Tibial artery (tissue), 4 donors: Measurements from ENCODE around the gene IMMP2L.

Experiments
- DNase-seq, 2 donors: peaks; one replicate each; pipeline ENCODE4 v3.0.0-alpha.2; 2019
- H3K27ac ChIP-seq, 2 donors: fragments of 200-600 bp; sonication (generic) in 1 of 2; 1 replicate in 1 of 2; 2 replicates in 1 of 2; pipeline ENCODE4 v1.5.1; 2018 to 2019; ENCODE audit warnings: mild to moderate bottlenecking in 1 of 2
- H3K27me3 ChIP-seq, 2 donors: fragments of 200-600 bp; sonication (generic) in 1 of 2; one replicate each; pipeline versions ENCODE4 v1.5.1 to v1.6.0; 2016 to 2019
- H3K36me3 ChIP-seq, 3 donors: fragments of 200-600 bp; sonication (generic) in 2 of 3; one replicate each; pipeline ENCODE4 v1.5.1; 2016 to 2019; ENCODE audit warnings: mild to moderate bottlenecking in 2 of 3
- H3K4me1 ChIP-seq, 4 donors: fragments of 200-600 bp; sonication (generic) in 2 of 4; 1 replicate in 3 of 4; 2 replicates in 1 of 4; pipeline ENCODE4 v1.5.1; 2016 to 2019
- H3K4me3 ChIP-seq, 2 donors: fragments of 200-600 bp; sonication (generic) in 1 of 2; 1 replicate in 1 of 2; 2 replicates in 1 of 2; pipeline ENCODE4 v1.5.1; 2018 to 2019; ENCODE audit warnings: mild to moderate bottlenecking in 2 of 2
- H3K9me3 ChIP-seq, 3 donors: fragments of 200-600 bp; sonication (generic) in 1 of 3; one replicate each; pipeline ENCODE4 v1.5.1; 2016 to 2019
- intact Hi-C: fragments of 100-400 bp; cut with DNase I; formaldehyde crosslinking; loops from one replicate; pipeline ENCODE4 v1.15.0; 2023; ENCODE audit warnings: low total_unique reads
- TF ChIP-seq, protein P1 (sequence below), 2 experiments: fragments of 200-600 bp in 1 of 2; fragments of 450-650 bp in 1 of 2; IDR thresholded peaks; one replicate each; pipeline ENCODE4 v1.5.1; 2017 to 2019; ENCODE audit warnings: antibody characterized with exemption in 2 of 2, mild to moderate bottlenecking in 1 of 2, moderate library complexity in 1 of 2

Gene IMMP2L

DNA sequence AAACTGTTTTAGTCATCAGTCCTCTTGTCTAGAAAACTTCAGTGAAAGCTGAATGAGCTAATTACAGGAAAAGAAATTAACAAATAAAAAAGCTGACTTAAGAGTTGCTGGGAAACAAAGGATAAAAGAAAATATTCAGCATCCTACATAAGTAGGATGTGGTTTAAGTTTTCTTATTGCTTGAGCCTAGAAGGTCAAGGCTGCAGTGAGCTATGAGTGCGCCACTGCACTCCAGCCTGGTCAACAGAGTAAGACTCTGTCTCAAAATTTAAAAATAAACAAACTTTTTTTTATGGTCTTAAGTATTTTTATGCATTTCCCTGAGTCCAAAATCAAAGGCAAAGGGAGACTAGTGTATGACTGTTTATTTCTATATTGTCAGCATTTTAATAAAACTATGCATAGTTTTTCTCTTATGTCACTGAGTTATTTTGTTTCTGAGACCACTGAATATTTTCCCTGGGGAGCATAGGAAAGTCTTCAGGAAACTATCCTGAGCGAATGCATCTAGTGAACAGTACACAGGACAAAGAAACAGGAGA lies 511.3 kb downstream of the IMMP2L start:
- Histone ChIP-seq H3K4me1 (no peaks in the 10 kb centered on the region), H3K9me3 (no peaks in the 10 kb centered on the region), H3K27me3 (no peaks in the 10 kb centered on the region), H3K4me3 (no peak overlapping the region), H3K36me3 (no peaks in the 10 kb centered on the region), H3K27ac (no peak overlapping the region)
- no peak for DNase-seq
- TF ChIP-seq, protein P1, sequence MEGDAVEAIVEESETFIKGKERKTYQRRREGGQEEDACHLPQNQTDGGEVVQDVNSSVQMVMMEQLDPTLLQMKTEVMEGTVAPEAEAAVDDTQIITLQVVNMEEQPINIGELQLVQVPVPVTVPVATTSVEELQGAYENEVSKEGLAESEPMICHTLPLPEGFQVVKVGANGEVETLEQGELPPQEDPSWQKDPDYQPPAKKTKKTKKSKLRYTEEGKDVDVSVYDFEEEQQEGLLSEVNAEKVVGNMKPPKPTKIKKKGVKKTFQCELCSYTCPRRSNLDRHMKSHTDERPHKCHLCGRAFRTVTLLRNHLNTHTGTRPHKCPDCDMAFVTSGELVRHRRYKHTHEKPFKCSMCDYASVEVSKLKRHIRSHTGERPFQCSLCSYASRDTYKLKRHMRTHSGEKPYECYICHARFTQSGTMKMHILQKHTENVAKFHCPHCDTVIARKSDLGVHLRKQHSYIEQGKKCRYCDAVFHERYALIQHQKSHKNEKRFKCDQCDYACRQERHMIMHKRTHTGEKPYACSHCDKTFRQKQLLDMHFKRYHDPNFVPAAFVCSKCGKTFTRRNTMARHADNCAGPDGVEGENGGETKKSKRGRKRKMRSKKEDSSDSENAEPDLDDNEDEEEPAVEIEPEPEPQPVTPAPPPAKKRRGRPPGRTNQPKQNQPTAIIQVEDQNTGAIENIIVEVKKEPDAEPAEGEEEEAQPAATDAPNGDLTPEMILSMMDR (IDR thresholded peaks at IDR 0.05) = no peak
- intact Hi-C loops = no loop called here

DNA sequence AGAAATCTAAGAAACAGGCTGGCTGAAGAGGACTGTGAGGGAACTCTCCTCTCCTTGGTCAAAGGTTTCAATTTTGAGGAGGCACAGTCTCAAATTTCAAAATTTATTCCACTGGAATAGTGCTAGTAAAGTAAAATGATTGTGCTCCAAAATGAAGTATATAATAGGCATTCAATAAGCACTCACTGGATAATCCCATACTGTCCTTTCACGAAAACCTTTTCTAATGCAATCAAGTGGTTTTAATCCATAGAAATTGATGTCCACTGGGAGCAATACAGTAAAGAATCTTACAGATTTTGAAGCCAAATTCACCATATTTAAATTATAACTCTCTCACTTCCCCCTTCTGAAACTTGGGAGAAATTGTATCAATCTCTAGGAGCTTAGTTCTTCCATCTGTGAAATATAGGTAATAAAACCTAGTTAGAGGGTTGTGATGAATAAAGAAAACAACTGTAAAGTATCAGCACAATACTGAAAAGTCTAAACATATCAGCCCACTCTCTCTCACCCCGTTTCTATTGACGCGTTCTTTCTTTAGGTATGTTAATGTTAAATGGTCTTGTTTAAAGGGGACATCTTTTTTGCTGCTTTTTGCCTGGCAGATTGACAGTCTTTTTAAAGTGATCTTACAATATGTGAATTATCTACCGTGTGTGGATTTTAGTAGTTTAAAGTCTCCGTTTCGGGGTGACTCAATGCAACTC lies 512.2 kb downstream of the IMMP2L start:
- intact Hi-C loops = no loop called here
- Histone ChIP-seq H3K4me3 (no peak overlapping the region), H3K4me1 (peaks cover 0 to 6% (median 0%) of the 10 kb centered on the region in 4 donors), H3K9me3 (no peaks in the 10 kb centered on the region), H3K27ac (no peak overlapping the region), H3K36me3 (no peaks in the 10 kb centered on the region), H3K27me3 (no peaks in the 10 kb centered on the region)
- DNase-seq = no peak
- TF ChIP-seq, protein P1 (IDR thresholded peaks at IDR 0.05) = no peak

DNA sequence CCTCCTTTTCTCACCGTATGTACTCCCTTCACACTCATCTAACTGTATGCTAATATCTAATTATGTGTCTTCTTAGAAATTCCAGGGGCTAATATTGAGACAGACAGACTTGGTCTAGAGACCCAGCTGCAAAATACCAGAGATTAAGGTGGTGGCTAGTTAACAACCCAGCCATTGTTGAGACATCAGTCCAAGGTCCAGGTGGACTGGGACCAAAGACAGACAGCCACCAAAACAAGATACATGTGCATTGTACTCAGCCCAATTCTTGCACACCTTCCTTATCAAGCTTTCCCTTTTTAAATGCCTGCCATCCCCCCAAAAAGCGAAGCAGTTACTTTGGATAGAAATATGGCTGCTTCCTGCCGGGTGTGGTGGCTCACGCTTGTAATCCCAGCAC lies 514.7 kb downstream of the IMMP2L start:
- no peak overlapping the region for H3K27ac ChIP-seq
- H3K36me3 ChIP-seq = no peaks in the 10 kb centered on the region
- H3K9me3 ChIP-seq = no peaks in the 10 kb centered on the region
- H3K27me3 ChIP-seq = no peaks in the 10 kb centered on the region
- peaks cover 0 to 6% (median 0%) of the 10 kb centered on the region in 4 donors for H3K4me1 ChIP-seq
- DNase-seq = no peak
- TF ChIP-seq, protein P1 (IDR thresholded peaks at IDR 0.05) = no peak
- intact Hi-C loops = no loop called here
- H3K4me3 ChIP-seq = no peak overlapping the region

DNA sequence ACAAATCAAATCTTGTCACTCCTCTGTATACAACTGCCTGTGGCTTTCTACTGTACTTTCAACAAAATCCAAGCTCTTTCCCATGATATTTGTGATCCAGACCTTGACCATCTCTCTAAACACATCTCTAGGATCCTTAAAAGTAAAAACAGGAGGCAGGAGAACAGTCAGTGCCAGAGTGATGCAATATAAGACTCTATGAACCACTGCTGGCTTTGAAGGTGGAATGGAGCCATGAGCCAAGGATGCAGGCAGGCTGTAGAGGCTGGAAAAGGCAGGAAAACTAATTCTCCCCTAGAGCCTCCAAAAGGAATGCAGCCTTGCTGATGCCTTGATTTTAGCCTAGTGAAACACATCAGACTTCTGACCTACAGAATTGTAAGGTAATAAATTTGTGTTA lies 516.8 kb downstream of the IMMP2L start:
- TF ChIP-seq, protein P1 (IDR thresholded peaks at IDR 0.05) = no peak

DNA sequence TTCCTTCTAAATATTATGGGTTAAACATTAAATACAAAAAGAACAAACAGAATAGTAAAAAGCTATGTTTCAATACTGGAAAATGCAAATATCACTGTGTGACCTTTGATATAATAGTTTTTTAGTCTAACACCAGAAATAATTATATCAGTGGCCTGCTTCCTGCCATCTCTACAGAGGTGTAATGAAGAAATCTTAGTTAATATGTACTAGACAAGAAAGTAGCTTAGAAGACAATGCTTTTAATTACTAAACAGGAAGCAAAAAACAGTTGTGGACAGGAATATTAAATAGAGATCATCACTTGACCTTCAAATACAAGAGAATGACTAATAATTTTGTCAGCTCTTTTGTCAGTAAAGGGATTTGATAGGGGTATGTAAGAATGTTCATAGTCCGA lies 518.7 kb downstream of the IMMP2L start:
- Histone ChIP-seq H3K27me3 (no peaks in the 10 kb centered on the region), H3K36me3 (no peaks in the 10 kb centered on the region), H3K27ac (no peak overlapping the region), H3K9me3 (no peaks in the 10 kb centered on the region), H3K4me1 (peaks cover 0 to 6% (median 0%) of the 10 kb centered on the region in 4 donors), H3K4me3 (no peak overlapping the region)
- TF ChIP-seq, protein P1 (IDR thresholded peaks at IDR 0.05) = no peak
- no peak for DNase-seq
- intact Hi-C loops = no loop called here

More for the DNA sequence above, 516.8 kb downstream of the IMMP2L start:
- intact Hi-C loops = no loop called here
- Histone ChIP-seq H3K27me3 (no peaks in the 10 kb centered on the region), H3K4me3 (no peak overlapping the region), H3K27ac (no peak overlapping the region), H3K9me3 (no peaks in the 10 kb centered on the region), H3K36me3 (no peaks in the 10 kb centered on the region), H3K4me1 (peaks cover 0 to 6% (median 0%) of the 10 kb centered on the region in 4 donors)
- DNase-seq = no peak
